ENCODE data around the gene RTKN2.
"Not testable (repeated sequence)": the region's sequence is repeated elsewhere in the genome, so short reads cannot be mapped to it uniquely, and the experiment has no call there.

Gene RTKN2

GRCh38 chr10:62258926-62259325, 9.7 kb downstream of the RTKN2 start:
- no peak for DNase-seq (ENCODE audit: low spot score)

GRCh38 chr10:62253704-62254103, 14.9 kb downstream of the RTKN2 start:
- no peak for DNase-seq (ENCODE audit: low spot score)

- no peak for DNase-seq (ENCODE audit: low spot score)
These were observed 16.6 kb downstream of the RTKN2 start for GRCh38 chr10:62252051-62252450.

- DNase-seq (ENCODE audit: low spot score) = peak; percentile 11
These were observed 17.9 kb downstream of the RTKN2 start for GRCh38 chr10:62250594-62251198.

GRCh38 chr10:62249957-62250356, 18.7 kb downstream of the RTKN2 start:
- DNase-seq (ENCODE audit: low spot score) = no peak

- no peak for DNase-seq (ENCODE audit: low spot score)
These were observed 20.2 kb downstream of the RTKN2 start for GRCh38 chr10:62248465-62248864.

GRCh38 chr10:62244785-62245467, 23.7 kb downstream of the RTKN2 start:
- no peak for DNase-seq (ENCODE audit: low spot score)

- no peak for DNase-seq (ENCODE audit: low spot score)
These were observed 24.6 kb downstream of the RTKN2 start for GRCh38 chr10:62244088-62244487.

GRCh38 chr10:62243647-62243997, 25.0 kb downstream of the RTKN2 start:
- no peak for DNase-seq (ENCODE audit: low spot score)

GRCh38 chr10:62242965-62243646, 25.5 kb downstream of the RTKN2 start:
- peak; percentile 52 for DNase-seq (ENCODE audit: low spot score)

GRCh38 chr10:62241521-62241920, 27.1 kb downstream of the RTKN2 start:
- DNase-seq (ENCODE audit: low spot score) = not testable (repeated sequence)

GRCh38 chr10:62239994-62240393, 28.6 kb downstream of the RTKN2 start:
- no peak for DNase-seq (ENCODE audit: low spot score)

- DNase-seq (ENCODE audit: low spot score) = no peak
These were observed 29.8 kb downstream of the RTKN2 start for GRCh38 chr10:62238880-62239279.

- DNase-seq (ENCODE audit: low spot score) = no peak
These were observed 30.7 kb downstream of the RTKN2 start for GRCh38 chr10:62237966-62238365.

GRCh38 chr10:62237506-62237905, 31.1 kb downstream of the RTKN2 start:
- DNase-seq (ENCODE audit: low spot score) = no peak

- DNase-seq (ENCODE audit: low spot score) = no peak
These were observed 34.5 kb downstream of the RTKN2 start for GRCh38 chr10:62234077-62234605.

GRCh38 chr10:62233356-62234076, 35.1 kb downstream of the RTKN2 start:
- DNase-seq (ENCODE audit: low spot score) = no peak

- no peak for DNase-seq (ENCODE audit: low spot score)
These were observed 36.8 kb downstream of the RTKN2 start for GRCh38 chr10:62231805-62232204.

GRCh38 chr10:62231371-62231770, 37.3 kb downstream of the RTKN2 start:
- peak; percentile 5 for DNase-seq (ENCODE audit: low spot score)

GRCh38 chr10:62230344-62231121, 38.1 kb downstream of the RTKN2 start:
- DNase-seq (ENCODE audit: low spot score) = no peak

GRCh38 chr10:62225362-62225761, 43.3 kb downstream of the RTKN2 start:
- no peak for DNase-seq (ENCODE audit: low spot score)

GRCh38 chr10:62224606-62225005, 44.0 kb downstream of the RTKN2 start:
- no peak for DNase-seq (ENCODE audit: low spot score)

All from COLO829 (cell line).